GM19467 (cell line): ENCODE measurements around the gene OR9Q1.
"Not testable (repeated sequence)": the region's sequence is repeated elsewhere in the genome, so short reads cannot be mapped to it uniquely, and the experiment has no call there.

Experiments
- ATAC-seq: cut with Tn5 transposase; IDR thresholded peaks from one replicate; pipeline ENCODE4 v1.9.1; 2021; ENCODE audit warnings: mild to moderate bottlenecking, moderate library complexity; ENCODE audit not compliant: unreplicated experiment

OR9Q1 gene

GRCh38 chr11:58133309-58134076, 109.8 kb downstream of the OR9Q1 start:
- no peak for ATAC-seq

DNA sequence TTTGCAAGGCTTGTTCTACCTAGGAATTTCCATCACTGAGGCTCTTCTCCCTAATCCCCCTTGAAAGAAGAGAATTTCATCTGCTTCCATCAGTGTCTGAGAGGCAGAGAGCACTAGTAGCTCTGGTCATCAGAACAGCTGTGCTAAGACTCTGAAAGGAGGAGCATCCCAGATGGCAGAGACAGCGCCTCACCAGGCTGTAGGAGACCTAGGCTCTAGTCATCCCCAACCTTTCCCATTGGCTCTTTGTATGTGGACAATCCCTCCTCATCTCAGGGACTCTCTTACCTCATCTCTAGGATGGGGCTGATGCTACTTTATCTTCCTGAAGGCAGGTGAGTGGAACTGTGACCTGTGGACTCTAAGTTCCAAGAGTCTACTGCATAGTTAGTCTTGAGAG, 110.5 kb downstream of the OR9Q1 start:
- ATAC-seq: no peak

DNA sequence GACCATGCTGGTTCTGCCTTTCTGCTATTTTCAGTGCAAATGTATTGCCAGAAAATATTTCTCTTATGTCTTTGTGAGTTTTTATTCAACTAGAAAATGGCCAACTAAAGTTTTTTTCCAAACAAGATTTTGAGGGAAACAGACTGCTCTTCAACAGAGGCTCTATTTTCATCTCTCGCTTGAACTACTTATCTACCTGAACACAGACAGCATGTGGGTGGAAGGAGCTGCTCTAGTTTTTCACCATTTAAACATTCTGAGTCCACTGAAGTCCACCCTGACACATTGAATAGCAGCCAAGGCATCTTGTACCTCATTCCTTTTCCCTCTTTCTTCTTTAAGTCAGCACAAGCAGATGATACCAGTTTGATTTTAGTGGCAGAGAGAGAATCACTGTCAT, 111.5 kb downstream of the OR9Q1 start:
- no peak for ATAC-seq

DNA sequence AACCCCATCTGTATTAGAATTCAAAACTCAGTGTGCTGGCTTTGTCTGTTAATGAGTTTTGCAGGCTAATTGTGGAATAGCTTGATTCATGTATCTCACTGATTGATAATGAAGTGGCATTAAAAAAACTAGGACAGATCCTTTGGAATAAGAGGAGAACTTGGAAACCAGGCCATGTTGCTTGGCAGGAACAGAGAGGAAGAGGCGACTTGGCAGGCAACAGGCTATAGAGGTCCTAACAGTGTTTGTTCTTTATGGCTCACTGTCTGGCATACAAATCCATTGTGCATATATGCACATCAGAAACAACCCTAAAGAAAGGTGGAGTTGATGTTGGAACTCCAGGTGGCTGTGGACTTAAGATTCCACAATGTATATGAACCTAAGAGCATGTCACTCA, 119.1 kb downstream of the OR9Q1 start:
- ATAC-seq: no peak

- ATAC-seq: no peak
Observed at GRCh38 chr11:58152781-58153180, 129.1 kb downstream of the OR9Q1 start.

GRCh38 chr11:58164389-58164788, 140.7 kb downstream of the OR9Q1 start:
- ATAC-seq: no peak

DNA sequence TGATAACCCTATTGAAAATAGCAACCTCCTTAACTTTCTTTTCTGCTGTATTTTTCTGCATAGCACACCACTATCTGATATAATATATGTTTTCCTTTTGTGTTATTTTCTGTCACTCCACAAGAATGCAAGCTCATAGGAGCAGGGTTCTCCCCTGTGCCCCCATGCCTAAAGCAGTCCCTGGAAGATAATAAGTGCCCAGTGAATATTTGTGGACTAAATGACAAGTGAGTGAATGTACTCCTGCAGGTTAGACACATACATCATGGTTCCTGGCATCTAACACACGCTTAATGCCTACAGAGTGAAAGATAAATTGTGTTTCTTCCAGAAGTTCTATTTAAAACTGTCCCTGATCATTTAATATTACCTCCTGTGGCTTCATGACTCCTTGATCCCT, 141.3 kb downstream of the OR9Q1 start:
- no peak for ATAC-seq

DNA sequence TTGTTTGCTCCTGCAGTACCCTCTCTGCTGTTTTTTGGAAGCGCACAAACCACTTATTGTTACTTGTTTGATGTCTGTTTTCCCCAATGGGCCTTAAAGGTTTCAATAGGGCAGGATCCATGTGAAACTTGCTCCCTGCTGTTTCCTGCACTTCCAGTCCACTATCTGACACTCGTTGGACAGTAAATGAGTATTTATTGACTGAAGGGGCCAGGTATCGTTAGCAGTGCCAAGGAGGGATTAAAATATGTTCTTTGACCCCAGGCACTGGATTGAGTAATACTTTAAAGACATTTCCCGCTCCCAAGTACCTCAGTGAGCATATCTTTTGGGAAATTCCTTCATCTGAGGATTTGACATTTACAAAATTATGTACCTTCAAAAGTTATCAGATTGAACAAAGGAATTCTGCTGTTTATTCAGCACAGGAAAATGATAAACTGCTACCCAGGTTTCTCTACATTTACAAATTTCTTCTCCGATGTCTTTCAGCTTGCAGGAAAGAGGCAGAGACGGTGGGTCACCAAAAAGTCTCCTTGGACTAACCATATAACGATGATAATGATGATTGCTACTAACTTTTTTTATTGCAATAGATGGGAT, 141.9 kb downstream of the OR9Q1 start:
- no peak for ATAC-seq

DNA sequence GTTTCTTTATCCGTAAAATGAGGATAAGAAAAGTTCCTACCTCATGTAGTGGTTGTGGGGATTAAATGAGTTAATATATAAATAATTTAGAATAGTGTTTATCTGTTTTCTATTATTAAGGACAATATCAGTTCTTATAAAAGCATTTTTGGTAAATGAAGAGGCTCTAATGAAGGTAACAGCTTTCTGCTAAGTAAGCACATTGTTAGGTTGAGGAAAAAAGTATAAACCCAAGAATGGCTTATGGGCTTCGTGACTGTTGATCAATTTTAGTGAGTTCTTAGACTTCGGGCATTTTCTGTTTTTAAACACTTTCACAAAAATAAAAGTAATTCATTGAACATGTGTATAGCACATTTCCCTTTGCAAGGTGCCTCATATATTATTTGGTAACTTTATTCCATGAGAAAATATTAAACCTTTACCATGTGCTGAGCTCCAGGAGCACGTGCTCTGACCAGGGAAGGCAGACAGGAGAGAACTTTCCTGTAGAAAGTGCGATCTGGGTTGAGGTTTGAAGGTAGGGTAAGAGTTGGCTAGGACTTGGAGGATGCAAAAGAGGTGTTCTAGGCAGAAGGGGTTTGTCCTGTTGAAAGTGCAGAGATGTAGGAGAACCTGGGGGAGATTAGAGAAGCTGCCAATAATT, 153.9 kb downstream of the OR9Q1 start:
- no peak for ATAC-seq

DNA sequence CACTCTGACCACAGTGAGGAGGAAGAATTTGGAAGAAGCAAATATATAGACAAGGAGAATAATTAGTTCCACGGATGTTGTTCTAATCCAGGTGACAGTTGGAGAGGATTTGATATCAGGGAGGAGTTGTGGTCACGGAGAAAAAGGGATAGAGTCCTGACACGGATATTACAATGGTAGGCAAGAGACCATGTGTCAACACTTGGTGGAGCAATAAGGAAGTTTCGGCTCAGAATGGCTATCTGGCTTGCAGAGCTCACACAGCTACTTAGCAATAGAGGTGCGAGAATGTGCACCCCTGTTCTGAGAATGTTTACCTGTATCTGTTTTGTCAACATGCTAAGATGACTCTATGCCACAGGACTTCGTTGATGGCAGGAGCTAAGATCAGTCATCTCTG, 154.8 kb downstream of the OR9Q1 start:
- ATAC-seq: no peak

DNA sequence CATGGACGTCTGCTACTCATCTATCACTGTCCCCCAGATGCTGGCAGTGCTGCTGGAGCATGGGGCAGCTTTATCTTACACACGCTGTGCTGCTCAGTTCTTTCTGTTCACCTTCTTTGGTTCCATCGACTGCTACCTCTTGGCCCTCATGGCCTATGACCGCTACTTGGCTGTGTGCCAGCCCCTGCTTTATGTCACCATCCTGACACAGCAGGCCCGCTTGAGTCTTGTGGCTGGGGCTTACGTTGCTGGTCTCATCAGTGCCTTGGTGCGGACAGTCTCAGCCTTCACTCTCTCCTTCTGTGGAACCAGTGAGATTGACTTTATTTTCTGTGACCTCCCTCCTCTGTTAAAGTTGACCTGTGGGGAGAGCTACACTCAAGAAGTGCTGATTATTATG, 156.0 kb downstream of the OR9Q1 start:
- no peak for ATAC-seq

DNA sequence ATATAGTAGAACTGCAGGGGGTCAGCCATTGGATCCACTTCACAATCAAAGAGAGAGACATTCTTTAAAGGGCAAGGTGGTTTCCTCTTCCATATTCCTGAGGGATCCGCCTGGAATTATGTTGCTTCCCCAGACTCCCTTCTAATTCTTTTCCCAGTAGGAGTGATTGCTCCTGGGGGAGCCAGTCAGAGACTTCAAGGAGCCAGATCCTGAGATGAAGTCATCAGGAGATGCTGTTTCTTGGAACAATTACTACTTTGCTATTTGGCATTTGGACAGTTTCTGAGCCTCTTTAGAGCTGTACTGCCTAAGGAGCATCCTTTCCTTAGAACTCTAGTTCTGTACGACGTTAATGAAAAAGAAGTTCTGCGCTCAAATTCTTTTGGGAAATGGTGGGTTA, 163.3 kb downstream of the OR9Q1 start:
- no peak for ATAC-seq

GRCh38 chr11:58188770-58189169, 165.1 kb downstream of the OR9Q1 start, which contains the start of gene OR9Q2:
TSS of gene OR9Q2 (plus strand) at chr11:58189070. CDS start at chr11:58190491, 1,421 bp downstream.
- ATAC-seq: no peak

- no peak for ATAC-seq
Observed at GRCh38 chr11:58192229-58192628, 168.5 kb downstream of the OR9Q1 start.

DNA sequence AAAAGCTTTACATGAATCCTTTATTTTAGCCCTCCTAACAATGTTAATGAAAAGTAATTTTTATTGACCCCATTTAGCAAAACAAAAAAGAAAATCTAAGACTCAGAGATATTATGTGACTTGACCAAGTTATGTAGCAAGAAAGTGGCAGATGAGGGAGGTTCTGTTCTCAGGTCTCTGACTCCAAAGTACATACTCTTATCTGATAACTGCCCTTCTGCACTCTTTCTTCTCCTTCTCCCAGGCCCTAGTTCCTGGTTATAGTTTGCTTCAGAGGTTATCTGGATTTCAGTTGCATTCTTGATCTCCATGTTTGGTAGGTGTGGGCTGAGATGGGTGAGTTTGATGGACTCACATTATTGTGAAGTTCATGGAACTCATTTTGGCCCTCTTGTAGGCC, 169.7 kb downstream of the OR9Q1 start:
- no peak for ATAC-seq

DNA sequence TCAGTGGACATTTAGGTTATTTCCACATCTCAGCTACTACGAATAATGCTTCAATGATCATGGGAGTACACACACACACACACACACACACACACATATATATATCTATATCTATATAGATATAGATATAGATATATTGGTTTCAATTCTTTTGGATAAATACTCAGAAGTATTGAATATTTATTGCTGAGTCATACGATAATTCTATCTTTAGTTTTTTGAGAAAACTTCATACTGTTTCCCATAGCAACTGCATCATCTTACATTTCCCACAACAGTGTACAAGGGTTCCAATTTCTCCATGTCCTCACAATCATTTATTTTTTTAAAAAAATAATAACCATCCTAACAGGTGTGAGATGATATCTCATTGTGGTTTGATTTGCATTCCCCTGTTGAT, 172.3 kb downstream of the OR9Q1 start:
- ATAC-seq: no peak

GRCh38 chr11:58199271-58199670, 175.6 kb downstream of the OR9Q1 start:
- ATAC-seq: no peak

DNA sequence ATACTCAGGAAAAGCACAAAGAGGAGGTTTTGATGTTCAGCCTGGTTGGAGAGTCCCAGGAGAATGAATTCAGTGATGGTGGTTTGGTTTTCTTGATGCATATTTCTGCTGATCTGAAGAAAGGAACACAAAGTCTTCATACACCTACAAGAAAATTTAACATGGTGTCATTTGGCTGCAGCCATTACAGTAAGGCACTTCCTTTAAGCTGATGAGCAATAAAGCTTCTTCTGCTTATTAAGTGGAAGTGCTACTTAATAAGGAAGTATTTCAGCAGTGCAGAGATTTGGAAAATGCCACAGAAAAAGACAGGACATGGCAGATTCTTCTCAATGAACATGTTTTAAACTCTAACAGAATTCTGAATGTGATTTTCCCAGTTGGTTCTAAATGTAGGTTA, 180.4 kb downstream of the OR9Q1 start, which contains the start of gene OR1S2:
Gene OR1S2, minus strand, starts transcription at position 101 of the 400 bp plus-strand sequence. Its CDS starts 0 bp downstream, at position 101.
- ATAC-seq: no peak

GRCh38 chr11:58212420-58212819, 188.7 kb downstream of the OR9Q1 start, which contains the start of gene OR1S1:
TSS of gene OR1S1 (plus strand) at chr11:58212720.
- ATAC-seq: not testable (repeated sequence)

GRCh38 chr11:58216476-58216875, 192.8 kb downstream of the OR9Q1 start:
- no peak for ATAC-seq

- ATAC-seq: no peak
Observed at GRCh38 chr11:58222721-58223120, 199.0 kb downstream of the OR9Q1 start.
